GM20431 (cell line): ENCODE measurements around the gene FOXO3.

Experiments
- in situ Hi-C: fragments of 300-500 bp; cut with MseI, MboI; formaldehyde crosslinking; loops from one replicate; pipeline ENCODE4 v1.15.0; 2020; ENCODE audit warnings: low sequenced_read_pairs; ENCODE audit not compliant: unreplicated experiment

FOXO3 gene

GRCh38 chr6:108591040-108591816, 30.5 kb downstream of the FOXO3 start:
- in situ Hi-C loops: no loop called here

GRCh38 chr6:108592371-108593337, 31.9 kb downstream of the FOXO3 start:
- in situ Hi-C loops: no loop called here

GRCh38 chr6:108594151-108594550, 33.4 kb downstream of the FOXO3 start:
- in situ Hi-C loops: no loop called here

- in situ Hi-C loops: no loop called here
Measured at GRCh38 chr6:108594640-108595039, 33.9 kb downstream of the FOXO3 start.

DNA sequence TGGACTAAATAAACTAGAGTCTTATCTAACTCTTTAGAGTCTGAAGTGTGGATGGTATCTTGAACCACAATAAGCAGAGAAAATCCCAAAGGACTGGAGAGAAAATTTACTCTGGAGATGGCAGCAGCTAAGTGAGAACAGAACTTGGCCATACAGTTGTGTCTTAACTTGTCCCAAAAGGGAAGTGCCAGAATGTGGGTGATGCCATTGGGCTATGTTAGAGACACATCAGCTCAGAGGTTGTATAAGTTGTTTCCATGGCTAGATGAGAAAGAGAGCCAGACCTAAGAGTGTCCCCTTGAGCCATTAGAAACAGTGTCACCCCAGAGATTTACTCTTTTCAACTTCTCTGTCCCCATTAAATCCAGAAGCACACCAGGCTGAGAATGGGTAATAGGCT, 36.2 kb downstream of the FOXO3 start:
- in situ Hi-C loops: no loop called here

- in situ Hi-C loops: no loop called here
Measured at GRCh38 chr6:108597572-108598304, 37.0 kb downstream of the FOXO3 start.

DNA sequence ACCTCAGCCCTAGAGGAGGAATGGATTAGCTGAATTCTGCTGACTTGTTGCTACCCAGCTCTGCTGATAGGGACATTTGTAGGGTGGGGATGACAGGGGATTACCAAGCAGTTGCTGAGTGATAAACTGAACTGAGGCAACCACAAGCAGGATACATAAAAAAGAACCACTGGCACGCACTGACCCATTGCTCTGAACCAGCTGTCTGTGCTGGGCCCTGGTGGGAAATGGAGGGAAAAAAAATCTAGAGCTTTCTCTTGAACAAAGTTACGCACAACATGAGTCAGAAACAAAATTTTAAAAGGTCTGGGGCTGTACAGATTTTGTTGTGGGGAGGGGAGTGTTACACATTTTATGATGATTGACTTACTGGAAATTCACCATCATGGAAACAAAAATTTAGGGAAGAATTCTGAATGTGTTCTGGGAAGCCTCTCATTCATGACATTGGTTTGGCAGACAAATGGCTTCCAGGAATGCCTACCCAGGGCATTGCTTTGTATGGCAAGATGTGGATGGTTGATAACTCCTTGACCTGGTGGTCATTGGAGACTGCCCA, 37.7 kb downstream of the FOXO3 start:
- in situ Hi-C loops: no loop called here

- in situ Hi-C loops: no loop called here
Measured at GRCh38 chr6:108604156-108604555, 43.4 kb downstream of the FOXO3 start.

DNA sequence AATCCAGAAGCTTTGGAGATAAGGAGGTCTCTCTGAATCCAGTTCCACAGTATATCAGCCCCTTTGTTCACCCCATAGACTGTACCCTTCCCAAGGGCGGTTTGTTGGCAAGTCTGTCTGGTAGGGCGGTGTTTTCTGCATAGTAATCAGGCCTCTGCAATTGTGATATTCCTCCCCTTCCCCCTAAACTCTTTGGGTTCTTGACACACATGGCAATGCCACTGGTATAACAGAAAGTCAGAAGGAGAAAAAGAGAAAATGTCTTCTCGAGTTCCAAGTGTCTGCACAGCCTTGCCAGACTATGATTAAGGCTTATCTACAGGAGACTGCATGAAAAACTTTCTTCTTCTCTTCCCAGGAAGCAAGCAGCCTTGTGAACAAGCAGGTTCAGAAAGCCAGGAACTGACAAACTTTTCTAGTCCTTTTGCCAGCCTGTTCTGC, 45.6 kb downstream of the FOXO3 start:
- in situ Hi-C loops: no loop called here

GRCh38 chr6:108608453-108609275, 47.9 kb downstream of the FOXO3 start:
- in situ Hi-C loops: no loop called here

DNA sequence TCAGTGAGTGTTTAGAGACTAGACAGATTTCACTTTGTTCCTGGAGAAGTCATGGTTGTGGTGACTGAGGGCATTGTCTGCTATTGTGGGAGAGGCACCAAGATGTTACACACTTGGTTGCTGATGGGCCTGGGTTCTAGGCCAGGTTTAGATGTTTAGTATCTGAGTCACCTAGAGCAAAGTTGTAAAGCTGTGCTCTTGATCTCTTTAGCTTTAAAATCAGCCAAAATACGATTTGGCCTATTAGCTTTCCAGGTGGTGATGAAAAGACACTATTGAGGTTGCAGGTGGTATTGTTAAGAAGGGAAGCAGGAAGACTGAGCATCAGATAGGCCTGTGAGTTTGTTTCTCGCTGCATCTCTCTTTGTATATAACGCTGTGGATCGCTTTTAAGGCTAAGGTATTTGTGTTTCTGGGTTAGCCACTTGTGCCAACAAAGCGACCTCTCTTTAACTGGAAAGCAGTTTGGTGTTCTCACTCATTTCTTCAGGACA, 48.6 kb downstream of the FOXO3 start:
- in situ Hi-C loops: no loop called here

DNA sequence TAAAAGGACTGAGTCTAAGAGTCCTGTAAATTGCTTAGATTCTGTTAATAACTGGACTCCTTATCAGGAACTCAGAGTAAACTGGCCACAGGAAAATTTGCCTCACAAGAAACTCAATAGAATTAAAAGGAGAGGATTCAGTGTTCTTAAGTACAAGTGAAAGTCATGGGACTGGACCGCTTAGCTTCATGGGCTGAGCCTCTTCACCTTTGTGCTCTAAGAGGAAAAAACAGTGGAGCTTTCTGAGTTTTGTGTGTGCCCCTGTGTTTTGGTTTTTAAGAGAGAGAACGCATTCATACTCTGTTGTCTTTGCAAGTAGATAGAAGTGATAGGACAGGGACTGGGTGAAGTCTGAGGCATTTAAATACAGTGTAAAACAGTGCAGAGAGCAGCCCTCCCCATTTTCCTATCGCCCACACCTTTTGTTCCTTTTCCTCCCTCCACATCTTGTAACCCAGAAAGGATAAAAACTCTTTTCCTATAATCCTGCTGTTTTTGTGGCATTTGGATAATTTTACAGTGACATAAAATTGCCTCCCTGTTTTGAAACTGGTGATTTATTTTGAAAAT, 49.6 kb downstream of the FOXO3 start:
- in situ Hi-C loops: no loop called here

DNA sequence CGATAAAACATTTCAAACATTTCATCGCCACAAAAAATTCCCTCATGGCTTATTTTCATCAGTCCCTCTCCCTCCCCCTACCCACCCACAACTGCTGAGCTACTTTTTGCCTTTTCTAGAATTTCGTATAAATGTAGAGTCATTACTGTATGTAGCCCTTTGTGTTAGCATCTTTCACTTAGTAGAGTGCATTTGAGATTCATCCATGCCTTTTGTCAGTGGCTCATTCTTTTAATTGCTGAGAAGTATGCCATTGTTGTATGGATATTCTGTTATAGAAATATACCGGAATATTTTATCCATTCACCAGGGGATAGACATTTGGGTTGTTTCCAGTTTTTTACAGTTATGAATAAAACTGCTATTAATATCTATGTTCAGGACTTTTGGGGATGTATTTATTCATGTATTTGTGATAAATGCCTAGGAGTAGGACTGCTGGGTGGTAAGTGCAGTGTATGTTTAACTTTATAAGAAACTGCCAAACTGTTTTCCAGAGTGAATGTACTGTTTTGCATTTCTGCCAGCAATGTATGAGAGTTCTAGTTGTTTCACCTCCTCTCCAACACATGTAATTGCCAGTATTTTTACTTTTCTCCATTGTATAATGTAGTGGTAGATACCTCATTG, 50.4 kb downstream of the FOXO3 start:
- in situ Hi-C loops: no loop called here

DNA sequence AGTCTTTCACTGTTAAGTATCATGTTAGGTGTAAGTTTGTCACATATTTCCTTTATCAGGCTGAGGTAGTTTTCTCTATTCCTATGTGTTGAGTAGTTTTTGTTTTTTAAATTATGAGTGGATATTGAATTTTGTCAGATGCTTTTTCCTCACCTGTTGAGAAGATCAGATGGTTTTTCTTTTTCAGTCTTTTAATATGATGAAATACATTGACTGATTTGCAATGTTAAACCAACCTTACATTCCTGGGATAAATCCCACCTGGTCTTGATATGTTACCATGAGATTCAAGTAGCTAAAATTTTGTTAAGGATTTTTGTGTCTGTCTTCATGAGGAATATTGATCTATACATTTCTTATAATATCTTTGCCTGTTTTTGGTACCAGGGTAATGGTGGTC, 52.1 kb downstream of the FOXO3 start:
- in situ Hi-C loops: no loop called here

DNA sequence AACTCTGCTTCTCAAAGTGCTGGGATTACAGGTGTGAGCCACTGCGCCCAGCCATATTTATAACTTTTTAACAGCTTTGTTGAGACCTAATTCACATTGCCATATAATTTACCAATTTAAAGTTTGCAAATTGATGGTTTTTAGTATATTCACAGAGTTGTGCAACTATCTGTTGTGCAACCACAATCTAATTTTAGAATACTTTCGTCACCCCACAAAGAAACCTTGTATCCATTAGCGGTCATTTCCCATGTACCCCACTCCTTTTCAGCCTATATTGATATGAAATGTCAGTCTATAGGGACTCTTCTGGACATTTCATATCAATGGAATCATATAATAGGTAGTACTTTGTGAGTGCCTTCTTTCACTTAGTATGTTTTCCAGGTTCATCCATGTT, 55.8 kb downstream of the FOXO3 start:
- in situ Hi-C loops: no loop called here

- in situ Hi-C loops: no loop called here
Measured at GRCh38 chr6:108616973-108617372, 56.3 kb downstream of the FOXO3 start.

- in situ Hi-C loops: no loop called here
Measured at GRCh38 chr6:108618623-108619152, 58.0 kb downstream of the FOXO3 start.
